HG02678 (cell line): ENCODE data around the gene C11orf16.
A peak's percentile ranks its signal among the peaks of the same experiment; 100 is the strongest.
"Not testable (repeated sequence)": the region's sequence is repeated elsewhere in the genome, so short reads cannot be mapped to it uniquely, and the experiment has no call there.

Experiments used
- ATAC-seq: cut with Tn5 transposase; IDR thresholded peaks from one replicate; pipeline ENCODE4 v1.9.1; 2021; ENCODE audit warnings: mild to moderate bottlenecking, moderate library complexity; ENCODE audit not compliant: unreplicated experiment

The C11orf16 gene, protein sequence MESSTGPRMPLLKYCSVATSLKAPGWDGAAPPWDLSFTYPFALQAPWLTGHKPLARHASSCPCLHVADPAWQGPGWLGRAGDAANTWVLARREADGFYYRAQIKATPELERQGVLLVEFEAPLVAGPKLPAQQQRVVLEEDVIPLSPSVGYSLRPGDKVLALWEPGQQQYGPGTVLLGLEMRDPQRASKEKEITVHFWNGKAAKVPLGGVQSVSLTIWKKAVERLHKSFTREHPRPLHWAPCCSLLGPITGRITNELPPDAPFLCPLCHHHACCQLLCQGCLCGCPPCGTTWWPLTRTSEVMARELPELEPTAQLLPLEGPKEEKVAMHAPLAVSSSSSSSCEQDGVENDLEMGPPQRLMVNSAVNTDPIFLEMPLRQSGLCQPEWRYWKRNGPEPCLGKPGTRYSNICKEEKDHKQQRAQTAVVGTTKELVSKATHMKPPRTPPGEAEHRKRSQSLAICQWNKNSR

DNA sequence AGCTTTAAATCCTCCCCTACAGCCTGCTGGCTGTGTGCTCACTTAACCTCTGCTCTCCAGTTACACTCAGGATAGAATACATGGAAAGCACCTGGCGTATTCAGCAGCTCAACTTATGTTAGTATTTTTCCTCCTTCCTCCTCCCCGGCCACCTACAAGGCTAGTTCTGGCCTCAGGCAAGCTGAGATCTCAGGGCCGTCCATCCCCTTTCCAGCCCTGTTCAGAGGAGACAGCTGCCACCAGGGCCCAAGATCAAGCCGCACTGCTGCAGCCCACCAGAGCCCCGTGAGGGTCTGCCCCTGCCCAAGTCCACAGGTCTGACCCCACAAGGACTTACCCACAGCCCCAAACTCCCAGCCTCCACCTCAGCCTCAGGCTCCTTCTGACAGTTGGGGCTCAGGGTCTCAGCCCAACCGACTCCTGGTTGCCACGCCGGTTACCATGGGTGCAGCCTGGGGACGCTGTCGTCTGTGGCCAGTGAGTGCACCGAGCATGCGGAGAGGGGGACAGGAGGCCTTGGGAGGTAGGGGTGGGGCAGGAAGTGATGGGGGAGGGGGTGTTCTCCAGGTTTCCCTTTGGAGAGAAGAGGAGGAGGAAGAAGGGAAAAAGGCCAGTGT is at the start of gene C11orf16:
C11orf16 (minus strand) TSS at position 384 of the 617 bp plus-strand sequence. CDS start 639 bp downstream, outside the sequence.
- ATAC-seq: no peak

- no peak for ATAC-seq
Observed at GRCh38 chr11:8980485-8980884, 47.7 kb upstream of the C11orf16 start.

GRCh38 chr11:8979365-8979764 is 46.6 kb upstream of the C11orf16 start:
- not testable (repeated sequence) for ATAC-seq

- ATAC-seq: no peak
Observed at GRCh38 chr11:8973121-8973520, 40.4 kb upstream of the C11orf16 start.

- ATAC-seq: no peak
Observed at GRCh38 chr11:8971924-8972316, 39.2 kb upstream of the C11orf16 start.

- no peak for ATAC-seq
Observed at GRCh38 chr11:8971196-8971923, 38.6 kb upstream of the C11orf16 start.

DNA sequence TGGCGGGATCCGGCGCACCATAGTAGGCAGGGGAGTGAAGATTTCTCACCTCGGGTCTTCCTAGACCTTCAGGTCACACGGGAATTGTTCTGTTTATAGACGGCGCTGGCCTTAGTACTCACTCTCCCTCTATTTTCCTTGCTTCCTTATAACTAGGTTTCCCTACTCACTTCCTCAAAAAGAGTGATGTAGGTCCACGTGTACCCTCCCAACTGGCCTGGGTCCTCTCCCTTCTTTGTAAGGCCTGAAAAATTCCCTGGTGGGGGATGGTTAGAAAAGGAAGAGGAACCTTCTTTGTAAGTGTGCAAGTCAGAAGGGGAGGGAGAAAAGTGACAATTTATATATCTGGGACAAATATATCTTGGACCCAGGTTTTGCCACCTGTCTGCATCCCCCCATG is 34.4 kb upstream of the C11orf16 start:
- no peak for ATAC-seq

DNA sequence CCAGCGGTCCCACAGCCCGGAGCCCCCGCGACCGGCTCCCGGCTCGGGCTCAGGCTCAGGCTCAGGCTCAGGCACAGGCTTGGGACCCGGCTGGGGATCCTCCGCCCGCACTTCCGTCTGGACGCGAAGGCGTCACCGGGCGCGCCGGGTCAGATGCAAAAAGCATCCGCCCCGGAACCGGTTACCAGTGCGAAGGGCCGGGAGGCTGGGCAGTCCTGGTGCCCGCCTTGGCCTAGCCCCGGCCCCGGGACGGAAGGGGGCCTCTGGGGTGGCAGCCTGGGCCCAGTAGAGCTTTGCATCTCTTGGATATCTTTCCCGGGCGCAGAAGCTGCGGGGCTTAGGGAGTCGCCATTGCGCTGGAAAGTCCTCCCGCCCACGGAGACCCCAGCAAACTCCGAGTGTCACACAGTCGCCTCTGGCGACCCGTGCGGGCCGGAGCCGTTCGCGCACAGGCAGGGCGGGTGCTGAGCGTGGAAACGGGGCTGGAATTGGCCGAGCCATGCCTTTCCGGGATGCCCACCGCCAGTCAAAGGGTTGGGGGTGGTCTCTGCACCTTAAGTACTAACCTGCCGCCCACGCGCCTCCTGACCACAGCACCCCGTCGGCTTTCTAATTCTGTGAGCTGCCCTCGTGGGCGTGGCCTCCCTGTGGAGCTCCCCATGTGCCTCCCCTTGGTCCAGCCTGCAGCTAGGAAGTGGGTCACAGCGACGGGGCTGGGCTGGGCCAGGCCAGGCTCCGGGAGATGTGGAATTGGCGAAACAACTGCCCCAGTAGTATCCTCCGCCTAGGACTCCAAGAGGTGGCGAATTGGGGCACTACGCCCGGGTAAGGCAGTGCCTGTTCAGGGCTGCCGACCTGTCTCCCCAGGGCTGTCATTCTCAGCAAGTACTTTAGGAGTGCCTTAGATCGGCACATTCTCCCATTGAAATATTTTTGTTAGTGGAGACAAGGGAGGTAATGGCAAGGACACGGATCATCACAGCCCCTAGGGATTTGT is 31.9 kb upstream of the C11orf16 start, which contains the start of gene TMEM9B:
TMEM9B (minus strand) TSS at position 119 of the 997 bp plus-strand sequence. CDS start 129 bp downstream, outside the sequence.
- peak; percentile 82 for ATAC-seq

GRCh38 chr11:8963569-8964323 is 31.0 kb upstream of the C11orf16 start:
- peak; percentile 61 for ATAC-seq

- no peak for ATAC-seq
Observed at GRCh38 chr11:8962841-8963240, 30.1 kb upstream of the C11orf16 start.

DNA sequence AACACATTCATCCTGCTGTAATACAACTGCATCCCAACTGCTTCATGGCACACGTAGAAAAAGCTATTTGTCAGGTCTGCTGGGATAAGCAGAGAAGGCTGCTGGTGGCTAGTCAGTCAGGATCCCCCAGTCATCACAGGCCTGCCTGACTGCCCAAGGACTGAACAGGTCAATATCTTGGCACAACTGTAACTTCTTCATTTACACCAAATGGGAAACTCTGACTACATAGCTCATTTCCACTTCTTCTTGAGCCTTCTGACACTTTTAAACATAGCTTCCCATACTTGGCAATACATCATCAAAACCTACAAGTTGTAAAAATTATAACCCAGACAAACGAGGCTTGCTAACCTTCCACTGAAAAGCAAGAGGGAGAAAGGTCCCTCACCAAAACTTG is 28.7 kb upstream of the C11orf16 start:
- no peak for ATAC-seq

DNA sequence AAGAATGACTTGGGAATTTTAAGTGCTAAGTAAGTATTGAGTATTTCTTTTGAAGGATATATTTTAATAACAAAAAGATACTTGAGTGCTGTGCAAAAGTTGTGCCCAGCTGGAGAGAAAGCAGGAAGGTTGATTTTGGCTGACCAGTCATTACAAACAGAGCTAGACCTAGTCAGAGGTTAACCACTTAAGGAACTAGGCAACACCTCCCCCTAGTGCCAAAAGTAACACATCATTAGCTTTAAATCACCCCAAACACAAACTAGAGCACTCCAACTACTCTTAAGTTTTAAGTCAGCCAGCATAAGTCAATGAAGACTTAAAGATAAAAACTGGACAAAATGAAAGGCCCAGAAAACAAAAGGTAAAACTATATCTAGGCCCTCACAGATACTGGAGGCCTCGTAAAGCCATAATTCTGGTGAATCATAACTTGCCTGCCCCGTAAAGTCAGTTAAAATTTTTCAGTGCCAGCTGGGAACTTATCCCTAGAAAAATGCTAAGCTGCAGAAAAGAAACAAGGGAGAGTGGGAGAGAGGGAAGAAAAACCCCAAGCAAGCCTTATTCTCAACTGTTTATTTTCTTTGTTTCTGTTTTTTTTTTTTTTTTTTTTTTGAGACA is 26.9 kb upstream of the C11orf16 start:
- ATAC-seq: peak; percentile 43

DNA sequence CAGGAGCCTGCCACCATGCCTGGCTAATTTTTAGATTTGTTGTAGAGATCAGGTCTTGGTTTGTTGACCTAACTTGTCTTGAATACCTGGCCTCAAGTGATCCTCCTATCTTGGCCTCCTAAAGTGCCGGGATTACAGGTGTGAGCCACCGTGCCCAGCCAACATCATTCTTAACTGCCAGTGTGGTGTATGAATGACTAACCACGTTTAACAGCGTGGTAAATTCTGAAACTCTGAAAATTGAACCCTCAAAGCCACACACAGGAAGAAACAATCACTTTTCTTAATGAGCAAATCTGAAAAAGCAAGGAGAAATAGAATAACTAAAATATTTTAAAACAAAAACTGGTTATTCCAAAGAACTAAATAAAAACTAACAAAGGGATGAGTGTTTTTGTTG is 24.1 kb upstream of the C11orf16 start:
- no peak for ATAC-seq

GRCh38 chr11:8948886-8949285 is 16.1 kb upstream of the C11orf16 start:
- ATAC-seq: no peak

GRCh38 chr11:8947230-8947943 is 14.6 kb upstream of the C11orf16 start:
- no peak for ATAC-seq

- no peak for ATAC-seq
Observed at GRCh38 chr11:8942518-8943066, 9.8 kb upstream of the C11orf16 start, which contains the start of gene ASCL3. TSS of gene ASCL3 (minus strand) at chr11:8943016. CDS start at chr11:8938161, 4,855 bp downstream.

- no peak for ATAC-seq
Observed at GRCh38 chr11:8941341-8942103, 8.8 kb upstream of the C11orf16 start.
